Lung (tissue), 12 donors: ENCODE measurements around the gene MVB12B. TPM values are rescaled to one million over a fixed set of nuclear protein-coding genes. Genes with fewer than 3 reads are reported as not detected.

Experiments
- ATAC-seq: fragments of 200-7000 bp; cut with Tn5 transposase; one replicate; pipeline ENCODE4 v1.9.1; 2020; ENCODE audit warnings: moderate number of reproducible peaks; ENCODE audit not compliant: insufficient read depth, low FRiP score
- DNase-seq, 3 donors: peaks; one replicate each; pipeline ENCODE4 v3.0.0-alpha.2; 2013 to 2017
- H3K27ac ChIP-seq, 2 donors: one replicate each; pipeline ENCODE4 v1.5.1; 2013; ENCODE audit warnings: mild to moderate bottlenecking in 2 of 2, moderate library complexity in 2 of 2, control low read depth in 1 of 2, inconsistent platforms in 1 of 2, low read depth in 1 of 2, low read length in 1 of 2
- H3K27me3 ChIP-seq, 3 donors: one replicate each; pipeline ENCODE4 v1.5.1; 2013; ENCODE audit warnings: low read length in 2 of 3; ENCODE audit not compliant: control insufficient read depth in 3 of 3, insufficient read depth in 3 of 3
- H3K36me3 ChIP-seq, 4 donors: one replicate each; pipeline ENCODE4 v1.5.1; 2013; ENCODE audit warnings: low read length in 4 of 4, mild to moderate bottlenecking in 1 of 4, moderate library complexity in 1 of 4; ENCODE audit not compliant: control insufficient read depth in 4 of 4, insufficient read depth in 4 of 4
- H3K4me1 ChIP-seq, 5 donors: one replicate each; pipeline ENCODE4 v1.5.1; 2013; ENCODE audit warnings: low read length in 5 of 5, mild to moderate bottlenecking in 2 of 5, moderate library complexity in 1 of 5; ENCODE audit not compliant: control insufficient read depth in 5 of 5, insufficient read depth in 5 of 5
- H3K4me3 ChIP-seq: one replicate; pipeline ENCODE4 v1.5.1; 2013; ENCODE audit warnings: mild to moderate bottlenecking, control low read depth, moderate library complexity
- H3K9ac ChIP-seq, 2 donors: one replicate each; pipeline ENCODE4 v1.5.1; 2013; ENCODE audit warnings: low read length in 2 of 2, control low read depth in 1 of 2; ENCODE audit not compliant: insufficient read depth in 1 of 2
- H3K9me3 ChIP-seq, 4 donors: one replicate each; pipeline ENCODE4 v1.5.1; 2013; ENCODE audit warnings: low read length in 3 of 4, mild to moderate bottlenecking in 1 of 4, moderate library complexity in 1 of 4; ENCODE audit not compliant: control insufficient read depth in 4 of 4, insufficient read depth in 3 of 4
- WGBS, 2 donors: extraction: QIAGEN DNeasy Blood & Tissue Kit; methylation state at CpG; one replicate each; pipeline ENCODE4 v1.1.7; 2013; 5-methylcytosine and 5-hydroxymethylcytosine counted together
- polyA plus RNA-seq, 2 donors: library from polyadenylated mRNA; stranded (reverse); fragments of 200-250 nt; gene quantifications; one replicate each; pipeline ENCODE4 v1.2.1, GENCODE V29; 2013
- total RNA-seq, 2 donors: library from RNA; depleted of rRNA in 1 of 2; stranded (reverse); fragments of >200 nt in 1 of 2; gene quantifications; one replicate each; pipeline ENCODE4 v1.2.1, GENCODE V29; 2014 to 2021
- TF ChIP-seq, protein P1 (sequence below): IDR thresholded peaks from 2 replicates; pipeline ENCODE4 v1.5.1; 2012; ENCODE audit warnings: mild to moderate bottlenecking; ENCODE audit errors: control extremely low read depth, extremely low read depth
- donor health status: control.
- donor health status: control.
- donor health status: Bipolar disorder and iron deficiency.
- donor health status: healthy.
- donor health status: DM: yes; HTN: yes; CAD: no.

Gene MVB12B
- total and polyA plus RNA-seq, 4 donors: 9.5 to 33.6 (median 16.5) TPM

- 64 to 79% methylated on average over 12 of the region's 12 CpGs for WGBS, 2 donors
- ATAC-seq: no peak
- Histone ChIP-seq H3K27ac (no peak overlapping the region), H3K9ac (no peak overlapping the region), H3K9me3 (peaks cover 0 to 1% (median 0%) of the 10 kb centered on the region in 4 donors), H3K4me1 (peaks cover 0 to 18% (median 5%) of the 10 kb centered on the region in 5 donors), H3K36me3 (peaks cover 0 to 12% (median 5%) of the 10 kb centered on the region in 4 donors), H3K4me3 (no peak overlapping the region), H3K27me3 (no peaks in the 10 kb centered on the region)
- no peak for DNase-seq
- TF ChIP-seq, protein P1, sequence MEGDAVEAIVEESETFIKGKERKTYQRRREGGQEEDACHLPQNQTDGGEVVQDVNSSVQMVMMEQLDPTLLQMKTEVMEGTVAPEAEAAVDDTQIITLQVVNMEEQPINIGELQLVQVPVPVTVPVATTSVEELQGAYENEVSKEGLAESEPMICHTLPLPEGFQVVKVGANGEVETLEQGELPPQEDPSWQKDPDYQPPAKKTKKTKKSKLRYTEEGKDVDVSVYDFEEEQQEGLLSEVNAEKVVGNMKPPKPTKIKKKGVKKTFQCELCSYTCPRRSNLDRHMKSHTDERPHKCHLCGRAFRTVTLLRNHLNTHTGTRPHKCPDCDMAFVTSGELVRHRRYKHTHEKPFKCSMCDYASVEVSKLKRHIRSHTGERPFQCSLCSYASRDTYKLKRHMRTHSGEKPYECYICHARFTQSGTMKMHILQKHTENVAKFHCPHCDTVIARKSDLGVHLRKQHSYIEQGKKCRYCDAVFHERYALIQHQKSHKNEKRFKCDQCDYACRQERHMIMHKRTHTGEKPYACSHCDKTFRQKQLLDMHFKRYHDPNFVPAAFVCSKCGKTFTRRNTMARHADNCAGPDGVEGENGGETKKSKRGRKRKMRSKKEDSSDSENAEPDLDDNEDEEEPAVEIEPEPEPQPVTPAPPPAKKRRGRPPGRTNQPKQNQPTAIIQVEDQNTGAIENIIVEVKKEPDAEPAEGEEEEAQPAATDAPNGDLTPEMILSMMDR: no peak
These were observed 84.8 kb downstream of the MVB12B start for GRCh38 chr9:126411225-126411947.

DNA sequence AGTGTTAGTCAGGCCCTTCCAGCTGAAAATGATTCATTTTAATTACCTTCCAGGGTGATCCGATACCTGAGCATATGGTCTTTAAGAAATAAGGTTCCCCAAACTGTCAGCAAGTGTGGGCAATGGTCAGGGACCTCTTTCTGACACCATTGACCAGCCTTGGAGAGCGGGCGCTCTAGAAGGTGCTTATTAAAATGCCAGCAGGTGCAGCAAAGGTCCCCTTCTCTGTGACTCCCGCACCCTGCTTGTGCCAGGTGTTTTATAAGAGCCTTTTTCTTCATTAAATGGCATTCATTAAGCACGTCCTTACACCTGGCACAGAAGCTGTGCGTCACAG is 85.3 kb downstream of the MVB12B start:
- no peak overlapping the region for H3K4me3 ChIP-seq
- peaks cover 0 to 12% (median 5%) of the 10 kb centered on the region in 4 donors for H3K36me3 ChIP-seq
- H3K4me1 ChIP-seq: peaks cover 0 to 13% (median 2%) of the 10 kb centered on the region in 5 donors
- no peaks in the 10 kb centered on the region for H3K27me3 ChIP-seq
- TF ChIP-seq, protein P1: no peak
- DNase-seq: no peak
- H3K27ac ChIP-seq: no peak overlapping the region
- H3K9me3 ChIP-seq: peaks cover 0 to 1% (median 0%) of the 10 kb centered on the region in 4 donors
- H3K9ac ChIP-seq: no peak overlapping the region
- 92 to 94% methylated on average over 6 of the region's 6 CpGs for WGBS, 2 donors
- no peak for ATAC-seq

DNA sequence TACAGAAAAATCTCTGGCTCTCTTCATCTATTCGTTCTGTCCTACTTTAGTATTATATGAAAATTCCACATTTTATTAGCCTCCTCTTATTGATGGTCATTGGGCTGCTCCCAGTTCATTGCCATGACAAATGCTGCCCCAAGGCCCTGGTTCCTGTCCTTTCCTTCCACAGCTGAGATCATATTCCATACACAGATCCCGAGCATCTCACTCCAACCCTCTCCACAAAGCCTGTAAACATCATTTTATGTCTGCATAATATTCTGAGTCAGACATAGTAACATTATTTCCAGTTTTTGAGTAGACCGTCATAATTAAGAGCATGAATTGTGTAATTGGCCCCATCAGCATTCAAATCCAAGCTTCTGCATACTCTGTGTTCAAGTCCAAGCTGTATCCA is 86.3 kb downstream of the MVB12B start:
- ATAC-seq (no peak), DNase-seq (no peak)
- Histone ChIP-seq H3K9me3 (peaks cover 0 to 1% (median 0%) of the 10 kb centered on the region in 4 donors), H3K36me3 (peaks cover 0 to 12% (median 5%) of the 10 kb centered on the region in 4 donors), H3K4me1 (peaks cover 0 to 3% (median 0%) of the 10 kb centered on the region in 5 donors), H3K27me3 (no peaks in the 10 kb centered on the region), H3K9ac (no peak overlapping the region), H3K27ac (no peak overlapping the region), H3K4me3 (no peak overlapping the region)
- WGBS, 2 donors: 75 to 84% methylated on average over 3 of the region's 3 CpGs
- TF ChIP-seq, protein P1: no peak
